ENCODE results near the gene RHOT2. TPM values are rescaled to one million over a fixed set of nuclear protein-coding genes. Genes with fewer than 3 reads are reported as not detected.

RHOT2 gene
- polyA plus RNA-seq, 1 experiment = 38.0 TPM

- H3K4me3 ChIP-seq (ENCODE audit: low read depth, low read length) = no peak overlapping the region
- ChIA-PET CTCF (interaction anchor here (1.0 kb wide), 1 partner anchor 15 kb away, joined by 3 read pairs; no protein-coding TSS in a partner anchor), POLR2A (interaction anchor here (0.7 kb wide), 2 partner anchors 46 to 73 kb away, joined by 3 read pairs; no protein-coding TSS in a partner anchor)
- DNase-seq (ENCODE audit: low read depth, low spot score) = no peak
- no peaks in the 10 kb centered on the region; the same call in 1 of the 2 replicates for H3K9me3 ChIP-seq (ENCODE audit: control insufficient read depth, insufficient read depth, low read length)
- peak overlapping the region; percentile 11 for H3K27ac ChIP-seq (ENCODE audit: low read depth, low read length)
- TF ChIP-seq CTCF (IDR thresholded peaks at IDR 0.05; ENCODE audit: low read depth, low read length) = peak; percentile 5; the same call in 1 of the 2 replicates
- H3K27me3 ChIP-seq (ENCODE audit: control insufficient read depth, insufficient read depth, low read length) = no peaks in the 10 kb centered on the region
These were observed 6.6 kb upstream of the RHOT2 start for GRCh38 chr16:661184-661821.

GRCh38 chr16:662095-662494, 5.8 kb upstream of the RHOT2 start:
- H3K27ac ChIP-seq (ENCODE audit: low read depth, low read length) = no peak overlapping the region
- H3K9me3 ChIP-seq (ENCODE audit: control insufficient read depth, insufficient read depth, low read length) = no peaks in the 10 kb centered on the region; the same call in 1 of the 2 replicates
- no peak for DNase-seq (ENCODE audit: low read depth, low spot score)
- POLR2A ChIA-PET = no interaction called here
- H3K27me3 ChIP-seq (ENCODE audit: control insufficient read depth, insufficient read depth, low read length) = no peaks in the 10 kb centered on the region
- TF ChIP-seq CTCF (IDR thresholded peaks at IDR 0.05; ENCODE audit: low read depth, low read length) = no peak
- H3K4me3 ChIP-seq (ENCODE audit: low read depth, low read length) = no peak overlapping the region
- CTCF ChIA-PET = no interaction called here

GRCh38 chr16:662597-662996, 5.3 kb upstream of the RHOT2 start:
- Histone ChIP-seq H3K27me3 (ENCODE audit: control insufficient read depth, insufficient read depth, low read length) (no peaks in the 10 kb centered on the region), H3K4me3 (ENCODE audit: low read depth, low read length) (no peak overlapping the region), H3K27ac (ENCODE audit: low read depth, low read length) (no peak overlapping the region), H3K9me3 (ENCODE audit: control insufficient read depth, insufficient read depth, low read length) (no peaks in the 10 kb centered on the region; the same call in 1 of the 2 replicates)
- no peak for DNase-seq (ENCODE audit: low read depth, low spot score)
- CTCF ChIA-PET = no interaction called here
- POLR2A ChIA-PET = no interaction called here
- TF ChIP-seq CTCF (IDR thresholded peaks at IDR 0.05; ENCODE audit: low read depth, low read length) = no peak

- Histone ChIP-seq H3K27me3 (ENCODE audit: control insufficient read depth, insufficient read depth, low read length) (no peaks in the 10 kb centered on the region), H3K27ac (ENCODE audit: low read depth, low read length) (no peak overlapping the region), H3K9me3 (ENCODE audit: control insufficient read depth, insufficient read depth, low read length) (no peaks in the 10 kb centered on the region; the same call in 1 of the 2 replicates), H3K4me3 (ENCODE audit: low read depth, low read length) (no peak overlapping the region)
- ChIA-PET POLR2A (interaction anchor here (1.5 kb wide), 1 partner anchor 14 kb away, joined by 4 read pairs; the partner anchor contains the start of gene STUB1), CTCF (interaction anchor here (1.9 kb wide), 1 partner anchor 15 kb away, joined by 5 read pairs; no protein-coding TSS in a partner anchor)
- no peak for DNase-seq (ENCODE audit: low read depth, low spot score)
- TF ChIP-seq CTCF (IDR thresholded peaks at IDR 0.05; ENCODE audit: low read depth, low read length) = no peak
These were observed 1.4 kb upstream of the RHOT2 start for GRCh38 chr16:666572-666971.

- Histone ChIP-seq H3K4me3 (ENCODE audit: low read depth, low read length) (no peak overlapping the region), H3K27me3 (ENCODE audit: control insufficient read depth, insufficient read depth, low read length) (no peaks in the 10 kb centered on the region), H3K27ac (ENCODE audit: low read depth, low read length) (no peak overlapping the region), H3K9me3 (ENCODE audit: control insufficient read depth, insufficient read depth, low read length) (no peaks in the 10 kb centered on the region; the same call in 1 of the 2 replicates)
- ChIA-PET CTCF (interaction anchor here (0.6 to 1.9 kb wide), 5 partner anchors 9 to 100 kb away, joined by 4 to 5 read pairs (median 4); partner anchors contain the start of gene RHBDL1), POLR2A (interaction anchor here (0.6 to 1.5 kb wide), 3 partner anchors 9 to 89 kb away, joined by 3 to 4 read pairs (median 4); partner anchors contain the start of gene STUB1)
- DNase-seq (ENCODE audit: low read depth, low spot score) = no peak
- no peak for TF ChIP-seq CTCF (IDR thresholded peaks at IDR 0.05; ENCODE audit: low read depth, low read length)
These were observed 686 bp upstream of the RHOT2 start for GRCh38 chr16:667113-667779.

All from AG04450 (cell line).